Effector CD4-positive, alpha-beta T cell (primary cell): ENCODE measurements around the gene CARD6.
"Not testable (repeated sequence)": the region's sequence is repeated elsewhere in the genome, so short reads cannot be mapped to it uniquely, and the experiment has no call there.

ENCODE experiments used
- DNase-seq: peaks from one replicate; pipeline ENCODE4 v3.0.0-alpha.2; 2020

Gene CARD6

DNA sequence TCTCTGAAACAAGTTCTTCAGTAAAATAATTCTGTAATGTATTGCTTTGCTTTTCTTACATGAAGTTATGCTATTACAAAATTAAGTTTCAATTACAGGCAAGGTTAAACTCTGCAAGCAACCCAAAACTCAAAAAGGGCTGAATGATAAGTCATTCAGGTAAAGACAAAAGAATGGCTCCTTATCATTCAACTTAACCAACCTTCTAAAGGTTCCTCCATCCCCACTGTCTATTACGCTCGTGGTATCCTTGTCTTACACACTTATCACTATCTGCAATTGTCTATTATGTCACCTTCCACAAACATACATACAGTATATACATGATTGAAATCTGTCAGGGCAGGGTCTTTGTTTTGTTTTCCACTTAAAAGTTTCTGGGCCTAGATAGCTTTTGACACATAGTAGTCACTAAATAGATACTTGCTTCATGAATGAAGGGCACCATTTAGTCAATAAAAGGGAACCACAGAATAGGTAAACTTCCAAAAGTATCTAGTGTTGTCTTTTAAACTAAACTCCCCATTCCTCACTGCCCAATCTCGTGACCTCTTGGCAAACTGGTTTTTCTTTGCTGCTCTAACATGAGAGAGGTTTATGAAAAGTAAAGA is 13.0 kb upstream of the CARD6 start:
- DNase-seq: no peak

DNA sequence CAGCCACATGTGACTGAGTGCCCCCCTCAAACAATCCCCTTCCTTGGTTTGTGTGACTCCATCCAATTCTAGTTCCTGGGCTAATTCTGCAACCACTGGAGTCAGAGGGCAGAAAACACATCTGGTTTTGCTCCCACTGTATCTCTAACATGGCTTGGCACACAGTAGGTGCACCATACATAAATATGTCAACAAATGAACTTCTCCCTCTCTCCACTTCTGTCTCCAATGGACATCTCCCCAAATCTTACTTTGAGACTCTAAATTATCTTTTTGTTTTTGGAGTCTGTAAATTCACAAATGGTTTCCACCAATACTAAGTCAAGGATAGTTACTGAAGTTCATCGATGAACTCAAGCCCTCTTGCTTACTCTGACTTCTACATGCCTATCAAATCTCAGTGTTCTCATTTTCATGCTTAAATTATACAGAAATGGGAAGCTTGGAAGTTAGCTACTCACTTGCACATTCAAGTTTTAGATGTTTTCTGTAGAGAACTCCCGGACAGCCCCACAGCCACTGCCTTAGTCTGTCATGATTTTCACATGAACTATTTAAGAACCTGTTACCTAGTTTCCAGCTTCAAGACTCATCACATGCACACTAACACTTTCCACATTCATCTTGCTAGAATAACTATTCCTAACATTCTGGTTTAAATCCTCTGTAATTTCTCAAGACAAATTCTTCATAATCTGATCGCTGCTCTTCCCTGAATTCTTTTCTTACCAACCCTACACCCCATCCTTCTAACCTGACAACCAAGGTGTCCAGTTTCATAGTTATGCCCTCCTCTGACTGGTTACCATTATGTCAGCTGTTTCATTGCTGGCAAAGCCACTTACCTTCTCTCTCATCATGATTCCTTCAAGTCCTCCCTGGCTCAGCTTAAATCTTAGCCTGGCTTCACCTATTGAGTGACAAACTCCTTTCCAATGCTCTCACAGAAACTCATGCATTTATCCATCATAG is 12.2 kb upstream of the CARD6 start:
- no peak for DNase-seq

DNA sequence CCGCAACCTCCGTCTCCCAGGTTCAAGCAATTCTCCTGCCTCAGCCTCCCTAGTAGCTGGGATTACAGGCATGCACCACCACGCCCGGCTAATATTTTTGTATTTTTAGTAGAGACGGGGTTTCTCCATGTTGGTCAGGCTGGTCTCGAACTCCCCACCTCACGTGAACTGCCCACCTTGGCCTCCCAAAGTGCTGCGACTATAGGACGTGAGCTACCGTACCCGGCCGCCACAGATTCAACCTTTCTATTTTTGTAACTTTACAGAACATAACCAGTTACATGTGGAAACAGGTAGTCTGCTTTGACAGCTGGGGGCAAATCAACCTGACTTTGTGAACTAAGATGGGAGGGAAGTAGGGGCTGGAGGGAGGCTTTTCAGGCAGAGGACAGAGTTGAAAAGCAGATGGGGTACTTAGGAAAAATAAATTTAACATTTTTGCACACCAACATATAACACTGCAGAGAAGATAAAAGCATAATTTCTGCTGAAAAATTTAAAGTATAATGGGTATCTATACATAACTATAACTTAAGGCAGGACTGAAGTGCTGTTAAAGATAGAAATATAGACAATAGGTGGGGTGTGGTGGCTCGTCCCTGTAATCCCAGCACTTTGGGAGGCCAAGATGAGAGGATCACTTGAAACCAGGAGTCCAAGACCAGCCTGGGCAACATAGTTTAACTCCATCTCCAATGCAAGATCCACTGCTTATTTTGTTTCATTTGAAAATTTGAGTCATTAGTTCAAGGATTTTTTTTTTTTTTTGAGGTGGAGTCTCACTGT is 11.2 kb upstream of the CARD6 start:
- DNase-seq: no peak

DNA sequence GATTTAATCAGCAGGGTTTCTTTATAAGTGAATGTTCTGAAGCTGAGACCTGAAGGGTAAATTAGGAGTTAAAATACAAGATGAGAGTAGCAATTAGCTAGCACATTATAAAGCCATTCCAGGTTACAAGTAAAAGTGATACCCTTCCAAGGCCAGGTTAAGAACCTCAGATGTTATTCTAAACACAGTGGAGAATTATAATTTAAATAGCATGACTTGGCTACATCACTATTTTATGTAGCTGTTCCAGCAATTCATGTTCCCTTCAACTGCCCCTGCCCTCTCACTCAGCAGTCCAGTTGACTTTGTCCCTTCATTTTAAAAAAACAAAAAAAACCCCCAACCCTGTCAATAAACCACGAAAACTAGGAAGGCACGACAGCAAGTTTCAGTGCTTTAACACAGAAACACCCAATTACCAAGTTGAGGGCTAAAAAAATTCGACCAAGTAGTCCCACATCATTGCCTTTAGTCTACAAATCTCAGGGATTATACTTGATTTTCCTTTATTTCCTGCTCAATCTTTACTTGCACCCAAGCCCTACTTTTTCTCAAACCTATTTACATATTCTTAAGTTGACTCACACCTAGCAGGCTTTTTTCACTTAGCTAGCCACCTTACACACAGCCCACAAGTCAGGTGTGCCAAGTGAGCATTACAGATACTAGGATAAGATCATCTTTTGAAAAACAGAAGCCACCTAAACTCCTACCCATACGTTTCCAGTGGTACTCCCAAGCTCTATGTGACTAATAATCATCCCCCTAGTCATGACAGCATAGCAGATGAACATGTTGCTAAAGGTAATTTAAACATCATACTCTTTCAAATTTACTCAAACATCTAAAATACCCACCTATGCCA is 9.6 kb upstream of the CARD6 start:
- no peak for DNase-seq

DNA sequence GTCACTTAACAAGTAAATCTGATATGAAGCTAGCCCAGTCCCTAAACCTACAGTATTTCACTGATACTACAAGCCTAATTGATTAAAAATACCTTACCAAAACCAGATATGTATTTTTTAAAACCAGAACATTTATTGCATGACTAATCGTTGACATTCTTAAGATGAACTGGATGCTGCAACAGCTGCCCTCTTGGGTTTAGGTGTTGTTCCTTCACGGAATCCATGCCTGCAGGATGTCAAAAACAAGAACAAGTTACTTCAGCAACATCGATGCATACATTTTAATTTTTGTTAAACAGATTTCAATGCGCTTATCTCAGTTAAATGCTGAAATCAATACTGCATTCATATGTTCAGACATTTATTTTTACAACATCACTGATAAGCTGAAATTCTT is 8.8 kb upstream of the CARD6 start:
- DNase-seq: no peak

DNA sequence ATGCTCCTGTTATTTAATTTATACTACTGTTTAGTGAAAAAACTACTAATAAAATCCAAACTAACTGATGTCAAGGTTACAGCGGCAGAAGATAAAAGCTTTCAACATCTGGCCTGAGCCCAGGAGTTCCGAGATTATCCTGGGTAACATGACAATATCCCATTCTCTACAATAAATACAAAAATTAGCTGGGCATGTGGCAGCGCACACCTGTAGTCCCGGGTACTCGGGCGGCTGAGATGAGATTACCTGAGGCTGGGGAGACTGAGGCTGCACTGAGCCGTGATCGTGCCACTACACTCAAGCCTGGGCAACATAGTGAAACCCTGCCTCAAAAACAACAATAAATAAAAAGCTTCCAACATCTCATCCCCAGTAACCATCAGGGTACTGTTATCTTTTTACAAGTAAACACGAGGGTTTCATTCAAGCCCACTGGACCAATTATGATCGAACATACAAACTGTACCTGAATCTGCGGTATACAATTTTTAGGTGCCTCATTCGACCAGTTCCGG is 7.4 kb upstream of the CARD6 start:
- DNase-seq: no peak

DNA sequence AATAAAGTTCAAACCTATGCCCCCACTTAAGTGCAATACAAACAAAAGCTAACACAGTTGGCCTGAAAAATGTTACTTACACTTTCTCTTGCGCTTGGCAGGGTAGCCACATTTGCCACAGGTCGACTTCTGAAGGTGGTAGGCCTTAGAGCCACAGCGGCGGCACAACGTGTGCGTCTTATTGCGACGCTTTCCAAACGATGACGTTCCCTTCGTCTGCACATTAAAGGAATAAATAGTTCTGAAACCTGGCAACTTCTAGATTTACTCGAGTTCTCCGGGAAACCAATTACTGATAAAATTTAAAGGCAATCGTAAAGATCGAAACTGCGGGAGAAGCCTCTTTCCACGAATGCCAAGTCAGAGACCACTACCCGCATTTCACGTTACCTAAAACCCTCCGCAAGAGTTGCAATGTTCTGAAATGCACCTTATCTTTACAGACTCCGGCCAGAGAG is 6.7 kb upstream of the CARD6 start:
- DNase-seq: peak; percentile 56

DNA sequence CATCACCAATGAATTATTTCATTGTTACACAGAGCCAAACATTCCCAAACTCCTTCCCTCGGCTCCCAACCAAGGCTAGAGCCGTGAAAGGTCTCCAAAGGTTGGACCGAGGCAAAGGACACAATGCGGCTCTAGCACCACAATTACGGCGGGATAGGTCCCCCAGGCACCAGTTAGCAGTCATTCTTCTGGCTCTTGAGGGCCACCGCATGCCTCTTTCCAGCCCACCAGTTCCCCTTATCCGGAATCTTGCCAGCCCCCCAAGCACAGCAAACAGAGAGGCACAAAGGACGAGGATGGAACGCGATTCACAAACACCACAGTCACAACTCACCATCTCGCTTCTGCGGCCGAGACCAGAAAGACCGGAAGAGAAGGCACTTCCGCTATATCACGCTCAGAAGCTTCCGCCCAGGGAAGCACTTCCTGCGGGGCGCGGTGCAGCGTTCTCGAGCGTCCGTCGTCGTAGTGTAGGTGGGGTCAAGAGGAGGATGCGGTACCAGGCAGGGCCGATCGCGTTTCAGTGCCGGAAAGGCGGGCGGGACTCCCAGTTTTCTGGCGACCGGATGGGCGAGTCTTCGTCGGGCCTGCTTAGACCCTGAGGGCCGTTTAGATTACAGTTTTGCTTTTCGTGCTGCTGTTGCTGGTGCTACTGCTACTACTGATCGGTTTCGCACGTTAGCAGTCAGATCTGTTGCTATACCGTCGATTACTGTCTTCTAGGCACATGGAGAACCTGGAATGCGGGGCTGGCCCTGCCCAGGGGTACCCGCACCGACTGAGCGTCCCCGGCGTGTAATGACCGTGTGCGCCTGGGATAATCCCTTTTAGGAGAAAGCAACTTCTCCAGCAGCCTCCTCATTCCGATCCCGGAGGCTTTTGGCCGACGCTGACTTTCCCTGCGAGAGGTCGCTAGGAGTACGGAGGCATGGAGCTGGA is 6.0 kb upstream of the CARD6 start, which contains the start of gene RPL37:
TSS of gene RPL37 (minus strand) at position 374 of the 939 bp plus-strand sequence. CDS start at position 337, 37 bp downstream.
- peak; percentile 84 for DNase-seq

DNA sequence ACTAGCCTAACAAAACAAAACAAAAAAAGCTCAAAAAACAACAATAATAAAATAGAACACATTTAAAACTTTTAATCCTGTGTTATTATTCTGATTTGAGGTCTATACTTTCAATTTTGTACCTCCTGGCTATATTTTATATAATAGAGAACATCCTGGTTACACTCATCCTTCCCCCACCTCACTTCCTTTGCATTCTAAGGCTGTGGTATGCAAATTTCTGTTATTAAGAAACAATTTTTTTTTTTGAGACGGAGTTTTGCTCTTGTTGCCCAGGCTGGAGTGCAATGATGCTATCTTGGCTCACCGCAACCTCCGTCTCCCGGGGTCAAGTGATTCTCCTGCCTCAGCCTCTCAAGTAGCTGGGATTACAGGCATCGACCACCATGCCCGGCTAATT is 3.1 kb upstream of the CARD6 start:
- DNase-seq: no peak

DNA sequence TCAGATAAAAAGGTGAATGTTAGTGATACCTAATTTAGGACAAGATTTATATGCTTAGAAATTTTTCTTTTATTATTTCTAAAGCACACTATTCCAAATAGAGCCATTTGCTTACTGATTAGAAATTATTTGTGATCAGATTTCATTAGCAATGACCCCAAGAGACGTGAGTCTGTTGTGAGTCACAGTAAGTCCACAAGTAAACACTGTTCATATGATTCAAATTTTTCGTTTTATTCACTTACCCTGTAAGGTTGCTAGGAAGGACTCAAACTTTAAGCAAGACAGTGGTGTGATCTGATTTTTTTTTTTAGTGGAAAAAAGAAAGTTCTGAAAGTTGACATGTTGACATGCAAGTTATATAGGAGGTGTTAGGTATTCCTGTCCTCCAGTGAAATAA is 1.2 kb downstream of the CARD6 start:
- DNase-seq: no peak

DNA sequence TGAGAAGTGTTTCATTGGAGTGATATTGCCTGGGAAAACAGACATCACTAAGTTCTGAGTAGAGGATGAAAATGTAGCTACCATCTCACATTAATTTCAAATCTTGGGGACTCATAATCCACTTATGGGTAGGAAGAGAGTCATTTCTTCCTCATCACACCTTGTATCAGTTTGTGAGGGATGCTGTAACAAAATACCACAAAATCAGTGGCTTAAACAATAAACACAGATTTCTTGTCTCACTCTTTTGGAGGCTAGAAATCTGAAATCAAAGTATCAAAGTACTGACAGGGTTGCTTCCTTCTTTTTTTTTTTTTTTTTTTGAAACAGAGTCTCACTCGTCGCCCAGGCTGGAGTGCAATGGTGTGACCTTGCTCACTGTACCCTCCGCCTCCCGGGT is 3.4 kb downstream of the CARD6 start:
- DNase-seq: no peak

DNA sequence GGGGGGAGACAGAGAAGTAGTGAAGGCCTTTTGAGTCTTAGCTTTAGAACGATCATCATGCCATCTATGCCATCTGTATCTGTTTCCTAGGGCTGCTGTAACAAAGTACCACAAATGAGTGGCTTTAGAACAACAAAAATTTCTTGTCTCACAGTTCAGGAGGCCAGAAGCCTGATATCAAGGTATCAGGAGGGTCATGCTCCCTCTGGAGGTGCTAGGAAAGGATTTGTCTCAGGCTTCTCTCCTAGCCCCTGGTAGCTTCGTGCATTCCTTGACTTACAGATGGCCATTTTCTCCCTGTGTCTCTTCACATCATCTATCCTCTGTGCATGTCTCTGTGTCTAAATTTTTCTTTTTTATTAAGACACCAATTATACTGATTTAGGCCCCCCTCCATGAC is 5.2 kb downstream of the CARD6 start:
- no peak for DNase-seq

DNA sequence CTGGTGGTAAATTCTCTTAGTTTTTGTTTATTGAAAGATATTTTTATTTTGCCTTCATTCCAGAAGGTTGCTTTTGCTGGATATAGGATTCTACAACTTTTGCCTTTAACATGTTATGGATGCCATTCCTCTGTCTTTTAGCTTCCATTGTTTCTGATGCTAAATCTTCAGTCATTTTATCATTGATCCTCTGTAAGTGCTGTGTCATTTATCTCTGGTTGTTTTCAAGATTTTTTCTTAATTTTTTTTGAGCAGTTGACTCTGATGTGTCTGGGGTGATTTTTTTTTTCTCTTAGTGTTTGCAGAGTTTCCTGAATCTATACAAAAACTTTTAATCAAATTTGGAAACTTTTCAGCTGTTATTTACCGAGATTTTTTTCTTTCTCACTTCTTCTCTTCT is 6.4 kb downstream of the CARD6 start:
- DNase-seq: no peak

DNA sequence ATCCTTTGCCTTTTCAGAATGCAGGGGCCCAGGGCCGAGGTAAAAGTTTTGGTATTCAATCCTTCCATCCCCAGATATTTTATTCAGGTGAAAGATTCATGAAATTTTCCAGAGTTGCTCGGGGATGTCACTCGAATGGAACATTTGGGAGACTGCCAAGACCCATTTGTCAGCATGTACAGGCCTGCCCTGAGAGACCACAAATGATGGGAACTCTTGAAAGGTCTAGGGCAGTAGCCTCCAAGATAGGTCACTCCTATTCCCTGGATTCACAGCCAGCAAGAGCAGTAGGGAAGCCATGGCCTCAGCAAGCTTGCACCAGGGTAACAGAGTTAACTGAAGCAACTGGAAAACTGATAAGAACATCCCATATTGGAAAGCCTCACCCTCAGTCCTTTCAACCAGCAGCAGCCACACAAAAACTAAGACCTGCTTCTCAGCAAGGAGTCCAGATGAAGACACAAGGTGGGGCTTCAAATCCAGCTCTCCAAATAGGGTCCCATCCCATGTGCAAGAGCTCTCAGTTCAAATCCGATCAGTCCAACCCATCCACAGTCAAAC is 12.5 kb downstream of the CARD6 start:
- no peak for DNase-seq

DNA sequence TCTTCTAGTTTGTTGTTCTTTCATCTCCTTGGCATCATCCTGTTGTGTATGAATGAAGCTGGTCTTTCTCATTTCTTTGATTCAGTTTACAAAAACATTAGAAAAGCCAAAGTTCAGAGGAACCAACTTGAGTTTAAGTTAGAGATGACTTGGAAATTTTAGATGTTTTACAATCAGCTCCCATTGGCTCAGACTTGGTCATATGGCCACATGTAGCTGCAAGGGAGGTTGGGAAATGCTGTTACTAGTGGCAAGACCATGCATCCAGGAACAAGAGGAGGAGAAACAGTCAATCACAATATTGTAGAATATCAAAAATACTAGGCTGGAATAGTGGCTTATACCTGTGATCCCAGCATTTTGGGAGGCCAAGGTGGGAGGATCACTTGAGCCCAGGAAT is 19.5 kb downstream of the CARD6 start:
- no peak for DNase-seq

DNA sequence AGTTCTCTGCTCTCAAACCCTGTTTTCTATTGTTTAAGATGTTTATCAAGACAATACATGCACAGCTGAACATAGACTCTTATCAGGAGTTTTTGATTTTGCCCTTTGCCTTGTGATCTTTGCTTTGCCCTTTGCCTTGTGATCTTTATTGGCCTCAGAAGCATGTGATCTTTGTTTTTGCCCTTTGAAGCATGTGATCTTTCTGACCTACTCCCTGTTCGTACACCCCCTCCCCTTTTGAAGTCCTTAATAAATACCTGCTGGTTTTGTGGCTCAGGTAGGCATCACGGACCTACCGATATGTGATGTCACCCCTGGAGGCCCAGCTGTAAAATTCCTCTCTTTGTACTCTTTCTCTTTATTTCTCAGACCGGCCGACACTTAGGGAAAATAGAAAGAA is 23.8 kb downstream of the CARD6 start:
- not testable (repeated sequence) for DNase-seq

DNA sequence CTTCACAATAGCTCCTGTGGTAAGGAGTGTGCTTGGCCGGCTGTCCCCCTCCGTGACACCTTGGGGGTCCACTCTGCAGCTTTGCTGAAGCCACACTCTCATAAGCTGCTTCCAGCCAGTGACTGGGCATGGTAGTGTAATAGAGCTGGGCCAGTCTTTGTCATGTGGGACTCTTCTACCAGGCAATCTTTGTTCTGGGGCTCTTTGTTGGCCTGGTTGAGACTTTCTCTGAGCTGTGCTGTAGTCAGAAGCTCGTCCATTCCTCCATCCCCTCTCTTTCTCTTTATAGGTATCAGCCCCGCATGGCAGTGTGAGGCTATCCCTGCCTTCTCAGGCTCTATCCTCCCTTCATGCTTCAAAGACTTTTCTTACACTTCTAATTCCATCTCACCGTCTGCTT is 25.7 kb downstream of the CARD6 start:
- no peak for DNase-seq

DNA sequence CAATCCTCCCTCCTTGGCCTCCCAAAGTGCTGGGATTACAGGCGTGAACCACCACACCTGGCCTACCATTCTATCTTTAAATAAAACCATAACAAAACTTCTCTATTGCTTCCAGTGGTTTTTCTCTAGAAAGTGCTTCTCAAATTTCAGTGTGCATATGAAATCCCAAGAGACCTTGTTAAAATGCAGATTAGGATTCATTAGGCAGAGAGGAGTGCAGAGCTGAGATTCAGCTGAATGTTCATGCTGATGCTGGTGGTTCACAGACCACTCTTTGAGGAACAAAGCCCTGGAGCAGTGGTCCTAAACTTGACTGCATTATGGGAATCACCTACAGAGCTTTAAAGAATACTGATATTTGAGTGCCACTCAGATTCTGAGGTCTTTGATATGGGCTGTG is 28.2 kb downstream of the CARD6 start:
- no peak for DNase-seq

DNA sequence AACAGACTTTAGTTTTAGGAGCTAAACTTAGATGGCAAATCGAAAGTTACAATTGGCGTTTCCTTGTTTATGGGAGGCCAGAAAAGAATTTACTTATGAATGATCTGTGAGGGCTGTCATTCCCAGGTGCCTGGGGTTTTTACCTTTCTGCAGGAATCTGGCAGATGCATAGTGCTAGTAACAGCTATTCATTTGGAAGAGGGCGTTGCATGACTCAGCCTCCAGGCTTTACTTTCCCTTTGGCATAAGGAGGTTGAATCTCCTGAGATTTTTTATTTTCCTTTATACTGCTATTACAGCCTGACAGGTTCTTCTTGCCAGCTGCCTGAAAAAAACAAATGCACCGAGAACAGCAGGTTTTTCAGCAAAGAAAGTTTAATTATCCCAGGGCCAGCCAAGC is 30.0 kb downstream of the CARD6 start:
- DNase-seq: no peak

DNA sequence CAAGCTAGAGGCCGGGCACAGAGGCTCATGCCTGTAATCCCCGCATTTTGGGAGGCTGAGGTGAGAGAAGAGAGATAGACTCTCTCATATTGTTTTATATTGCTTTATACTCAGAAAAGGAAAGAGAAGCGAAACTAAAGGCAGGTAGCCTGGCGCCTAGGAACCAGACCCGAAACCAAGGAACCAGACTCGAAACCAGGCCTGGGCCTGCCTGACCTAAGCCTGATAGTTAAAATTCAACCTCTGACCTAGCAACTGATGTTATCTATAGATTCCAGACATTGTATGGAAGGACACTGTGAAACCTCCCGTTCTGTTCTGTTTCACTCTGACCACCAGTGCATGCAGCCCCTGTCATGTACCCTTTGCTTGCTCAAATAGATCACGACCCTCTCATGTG is 31.1 kb downstream of the CARD6 start:
- not testable (repeated sequence) for DNase-seq
